Sigmoid colon (tissue), 3 donors: ENCODE results near the gene NFX1.

Experiments used
- POLR2A ChIP-seq, 2 donors: fragments of 450-650 bp; IDR thresholded peaks; one replicate each; pipeline ENCODE4 v1.6.1; 2016; ENCODE audit warnings: antibody characterized with exemption in 2 of 2, mild to moderate bottlenecking in 2 of 2, moderate library complexity in 2 of 2
- TF ChIP-seq, protein P1 (sequence below), 4 experiments: fragments of 450-650 bp in 3 of 4; fragments of 200-600 bp in 1 of 4; IDR thresholded peaks; one replicate each; pipeline ENCODE4 v1.5.1; 2016 to 2019; ENCODE audit warnings: antibody characterized with exemption in 4 of 4, mild to moderate bottlenecking in 3 of 4, moderate library complexity in 2 of 4

DNA sequence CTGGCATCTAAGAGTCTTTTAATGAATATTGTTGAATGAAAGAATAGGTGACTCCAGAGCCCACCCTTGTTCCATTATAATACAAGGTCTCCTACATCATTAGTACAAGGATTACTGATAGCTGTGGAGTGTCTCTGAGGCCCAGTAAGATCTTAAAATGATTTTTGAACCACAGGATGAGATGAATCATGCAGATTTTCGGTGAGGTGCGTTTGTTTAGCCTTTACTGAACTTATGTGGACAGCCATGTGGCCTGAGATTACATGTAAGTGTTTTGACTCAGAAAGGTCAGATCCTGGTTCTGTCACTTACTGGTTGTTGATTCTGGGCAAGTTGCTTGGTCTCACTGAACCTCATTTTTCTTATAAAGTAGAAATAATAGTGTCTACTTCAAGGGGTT lies 21.6 kb downstream of the NFX1 start:
- TF ChIP-seq, protein P1, sequence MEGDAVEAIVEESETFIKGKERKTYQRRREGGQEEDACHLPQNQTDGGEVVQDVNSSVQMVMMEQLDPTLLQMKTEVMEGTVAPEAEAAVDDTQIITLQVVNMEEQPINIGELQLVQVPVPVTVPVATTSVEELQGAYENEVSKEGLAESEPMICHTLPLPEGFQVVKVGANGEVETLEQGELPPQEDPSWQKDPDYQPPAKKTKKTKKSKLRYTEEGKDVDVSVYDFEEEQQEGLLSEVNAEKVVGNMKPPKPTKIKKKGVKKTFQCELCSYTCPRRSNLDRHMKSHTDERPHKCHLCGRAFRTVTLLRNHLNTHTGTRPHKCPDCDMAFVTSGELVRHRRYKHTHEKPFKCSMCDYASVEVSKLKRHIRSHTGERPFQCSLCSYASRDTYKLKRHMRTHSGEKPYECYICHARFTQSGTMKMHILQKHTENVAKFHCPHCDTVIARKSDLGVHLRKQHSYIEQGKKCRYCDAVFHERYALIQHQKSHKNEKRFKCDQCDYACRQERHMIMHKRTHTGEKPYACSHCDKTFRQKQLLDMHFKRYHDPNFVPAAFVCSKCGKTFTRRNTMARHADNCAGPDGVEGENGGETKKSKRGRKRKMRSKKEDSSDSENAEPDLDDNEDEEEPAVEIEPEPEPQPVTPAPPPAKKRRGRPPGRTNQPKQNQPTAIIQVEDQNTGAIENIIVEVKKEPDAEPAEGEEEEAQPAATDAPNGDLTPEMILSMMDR (IDR thresholded peaks at IDR 0.05): no peak
- no peak for TF ChIP-seq POLR2A (IDR thresholded peaks at IDR 0.05)
